Activated T-helper 17 cell treated with anti-CD3 and anti-CD28 coated beads, Interleukin-2, amount 50 U/mL, for 72 hours (primary cell): ENCODE data around the gene CCDC149. TPM values are rescaled to one million over a fixed set of nuclear protein-coding genes. Genes with fewer than 3 reads are reported as not detected.

Experiments
- ATAC-seq: fragments of 150-1000 bp; cut with Tn5 transposase; replicated peaks from 2 replicates; pipeline ENCODE4 v1.10.0; 2021; ENCODE audit warnings: mild to moderate bottlenecking, moderate library complexity
- H3K27ac Mint-ChIP-seq: one replicate; pipeline ENCODE4 v1.8.0; 2022; ENCODE audit warnings: mixed read lengths
- H3K27me3 Mint-ChIP-seq: one replicate; pipeline ENCODE4 v1.8.0; 2022; ENCODE audit warnings: mixed read lengths
- H3K36me3 Mint-ChIP-seq: one replicate; pipeline ENCODE4 v1.8.0; 2022; ENCODE audit warnings: low read depth, mild to moderate bottlenecking, mixed read lengths
- H3K4me1 Mint-ChIP-seq: one replicate; pipeline ENCODE4 v1.8.0; 2022; ENCODE audit warnings: mixed read lengths
- H3K4me3 Mint-ChIP-seq: one replicate; pipeline ENCODE4 v1.8.0; 2022; ENCODE audit warnings: mild to moderate bottlenecking, mixed read lengths
- H3K9me3 Mint-ChIP-seq: one replicate; pipeline ENCODE4 v1.8.0; 2022; ENCODE audit warnings: mixed read lengths
- total RNA-seq, 2 donors: library from RNA; stranded (reverse); gene quantifications; one replicate each; pipeline ENCODE4 v1.2.3, GENCODE V29; 2022

CCDC149 gene
- total RNA-seq, 2 donors from 2014 or later, result not detected

DNA sequence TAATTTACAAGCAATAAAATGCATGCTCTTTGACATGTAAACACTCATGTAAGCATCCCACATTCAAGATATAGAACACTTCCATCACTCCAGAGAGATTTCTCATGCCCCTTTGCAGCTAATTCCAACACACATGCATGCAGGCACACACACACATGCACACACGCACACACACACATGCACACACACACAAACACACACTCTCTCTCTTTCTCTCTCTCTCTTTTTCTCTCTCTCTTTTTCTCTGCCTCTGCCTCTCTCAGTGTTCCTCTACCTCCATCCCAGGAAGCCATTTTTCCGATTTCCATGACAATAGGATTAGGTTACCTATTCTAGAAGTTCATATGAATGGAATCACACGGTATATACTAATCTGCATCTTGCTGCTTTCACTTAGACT is 129.3 kb downstream of the CCDC149 start:
- ATAC-seq, result no peak
- H3K36me3 Mint-ChIP-seq, result no peaks in the 10 kb centered on the region

DNA sequence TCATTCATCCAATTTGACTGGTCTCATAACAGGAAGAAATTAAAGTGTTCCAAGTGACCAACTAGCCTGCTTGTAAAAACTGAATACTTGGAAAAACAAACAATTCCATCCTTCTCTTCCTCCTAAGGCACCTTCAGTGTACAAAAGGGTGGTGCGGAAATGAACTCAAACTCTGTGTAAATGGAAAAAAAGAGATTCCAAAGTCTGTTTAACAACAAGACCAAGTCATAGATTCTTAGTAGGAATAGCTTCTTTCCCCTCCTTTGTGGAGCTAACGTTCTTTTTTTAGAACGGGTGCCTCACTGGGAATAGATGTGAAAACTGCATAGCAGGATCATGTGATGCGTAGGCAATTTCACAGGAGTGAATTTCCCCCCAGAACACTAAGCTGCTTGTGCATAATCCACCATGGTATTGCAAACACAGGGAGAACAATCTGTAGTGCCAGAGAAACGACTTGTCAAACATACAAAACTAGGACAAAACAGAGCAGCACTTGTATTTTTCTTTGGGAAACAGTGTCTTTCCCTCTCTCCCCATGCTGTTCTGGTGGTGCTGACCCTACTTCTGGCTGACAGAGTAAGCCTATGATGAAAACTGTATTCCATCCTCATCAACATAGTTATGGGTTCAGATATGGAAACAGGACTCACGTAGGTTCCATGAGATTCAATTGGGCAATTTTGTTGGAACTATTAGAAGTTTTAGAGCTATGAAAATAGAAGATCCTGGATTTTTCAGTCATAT is 130.7 kb downstream of the CCDC149 start:
- Mint-ChIP-seq H3K36me3 (no peaks in the 10 kb centered on the region), H3K27ac (no peak overlapping the region), H3K4me1 (no peaks in the 10 kb centered on the region), H3K4me3 (no peak overlapping the region), H3K27me3 (peaks cover 8% of the 10 kb centered on the region), H3K9me3 (no peaks in the 10 kb centered on the region)
- no peak for ATAC-seq

More for the DNA sequence above, 129.3 kb downstream of the CCDC149 start:
- Mint-ChIP-seq H3K27ac (no peak overlapping the region), H3K4me1 (no peaks in the 10 kb centered on the region), H3K9me3 (no peaks in the 10 kb centered on the region), H3K27me3 (peaks cover 10% of the 10 kb centered on the region), H3K4me3 (no peak overlapping the region)

GRCh38 chr4:24780936-24781495 is 131.8 kb downstream of the CCDC149 start:
- ATAC-seq, result no peak

GRCh38 chr4:24778464-24779225 is 134.2 kb downstream of the CCDC149 start:
- H3K27ac Mint-ChIP-seq, result no peak overlapping the region
- no peaks in the 10 kb centered on the region for H3K4me1 Mint-ChIP-seq
- no peak for ATAC-seq
- H3K9me3 Mint-ChIP-seq, result peaks cover 4% of the 10 kb centered on the region
- H3K27me3 Mint-ChIP-seq, result peaks cover 11% of the 10 kb centered on the region
- no peak overlapping the region for H3K4me3 Mint-ChIP-seq
- H3K36me3 Mint-ChIP-seq, result no peaks in the 10 kb centered on the region

More at GRCh38 chr4:24780936-24781495, 131.8 kb downstream of the CCDC149 start:
- H3K27ac Mint-ChIP-seq, result no peak overlapping the region
- peaks cover 8% of the 10 kb centered on the region for H3K27me3 Mint-ChIP-seq
- no peaks in the 10 kb centered on the region for H3K36me3 Mint-ChIP-seq
- H3K4me1 Mint-ChIP-seq, result no peaks in the 10 kb centered on the region
- no peaks in the 10 kb centered on the region for H3K9me3 Mint-ChIP-seq
- no peak overlapping the region for H3K4me3 Mint-ChIP-seq

DNA sequence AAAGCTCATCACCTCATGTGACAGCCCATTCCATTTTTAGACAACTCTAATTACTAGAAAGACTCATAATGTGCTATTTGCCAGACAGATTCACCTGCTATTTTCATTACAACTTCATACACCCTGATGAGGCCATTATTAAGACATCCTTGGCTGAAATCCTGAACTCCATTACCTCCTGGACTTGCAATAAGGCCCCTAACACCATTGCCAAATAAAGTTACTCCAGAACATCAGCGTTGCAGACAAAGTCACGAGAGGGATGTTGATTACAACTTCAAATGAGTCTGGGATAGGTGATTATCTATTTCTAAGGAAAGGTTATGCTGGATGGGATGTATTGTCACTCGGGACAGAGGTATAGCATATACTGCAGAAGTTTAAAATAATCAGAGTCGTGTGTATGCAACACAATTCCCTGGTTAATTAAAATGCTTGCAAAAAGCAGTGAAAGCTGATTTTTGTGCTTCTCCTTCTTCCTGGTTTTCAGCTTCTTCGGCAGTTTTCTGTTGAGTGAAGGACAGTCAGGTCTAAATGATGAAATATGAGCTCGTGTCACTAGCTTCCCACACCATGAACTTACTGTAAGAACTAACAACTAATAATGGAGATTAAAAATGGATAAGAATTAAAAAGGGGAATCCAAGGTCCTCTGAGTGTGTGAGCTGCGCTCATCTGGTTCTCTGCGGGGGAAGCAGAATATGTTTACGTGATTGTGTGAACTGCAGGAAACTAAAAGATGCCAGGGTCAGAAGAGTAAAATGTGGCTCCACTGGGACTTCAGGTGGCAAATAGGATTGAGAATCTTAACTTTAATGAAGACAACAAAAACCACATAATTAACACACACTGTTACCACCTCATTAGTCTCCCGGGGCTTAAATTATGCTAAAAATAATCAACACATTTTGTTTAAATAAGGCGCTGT is 135.0 kb downstream of the CCDC149 start:
- H3K4me3 Mint-ChIP-seq, result no peak overlapping the region
- H3K36me3 Mint-ChIP-seq, result no peaks in the 10 kb centered on the region
- no peak overlapping the region for H3K27ac Mint-ChIP-seq
- no peaks in the 10 kb centered on the region for H3K4me1 Mint-ChIP-seq
- peaks cover 8% of the 10 kb centered on the region for H3K27me3 Mint-ChIP-seq
- ATAC-seq, result no peak
- peaks cover 4% of the 10 kb centered on the region for H3K9me3 Mint-ChIP-seq

GRCh38 chr4:24775750-24776149 is 137.1 kb downstream of the CCDC149 start:
- no peak overlapping the region for H3K27ac Mint-ChIP-seq
- no peaks in the 10 kb centered on the region for H3K36me3 Mint-ChIP-seq
- ATAC-seq, result no peak
- no peaks in the 10 kb centered on the region for H3K4me1 Mint-ChIP-seq
- peaks cover 4% of the 10 kb centered on the region for H3K9me3 Mint-ChIP-seq
- H3K4me3 Mint-ChIP-seq, result no peak overlapping the region
- H3K27me3 Mint-ChIP-seq, result peaks cover 8% of the 10 kb centered on the region

- H3K9me3 Mint-ChIP-seq, result peaks cover 4% of the 10 kb centered on the region
- no peak for ATAC-seq
- peaks cover 6% of the 10 kb centered on the region for H3K27me3 Mint-ChIP-seq
- no peaks in the 10 kb centered on the region for H3K4me1 Mint-ChIP-seq
- H3K36me3 Mint-ChIP-seq, result no peaks in the 10 kb centered on the region
- no peak overlapping the region for H3K4me3 Mint-ChIP-seq
- no peak overlapping the region for H3K27ac Mint-ChIP-seq
These were observed 137.7 kb downstream of the CCDC149 start for GRCh38 chr4:24775032-24775605.

- peaks cover 4% of the 10 kb centered on the region for H3K9me3 Mint-ChIP-seq
- peaks cover 4% of the 10 kb centered on the region for H3K27me3 Mint-ChIP-seq
- H3K27ac Mint-ChIP-seq, result no peak overlapping the region
- no peak overlapping the region for H3K4me3 Mint-ChIP-seq
- ATAC-seq, result no peak
- no peaks in the 10 kb centered on the region for H3K4me1 Mint-ChIP-seq
- no peaks in the 10 kb centered on the region for H3K36me3 Mint-ChIP-seq
These were observed 138.4 kb downstream of the CCDC149 start for GRCh38 chr4:24774452-24774851.

DNA sequence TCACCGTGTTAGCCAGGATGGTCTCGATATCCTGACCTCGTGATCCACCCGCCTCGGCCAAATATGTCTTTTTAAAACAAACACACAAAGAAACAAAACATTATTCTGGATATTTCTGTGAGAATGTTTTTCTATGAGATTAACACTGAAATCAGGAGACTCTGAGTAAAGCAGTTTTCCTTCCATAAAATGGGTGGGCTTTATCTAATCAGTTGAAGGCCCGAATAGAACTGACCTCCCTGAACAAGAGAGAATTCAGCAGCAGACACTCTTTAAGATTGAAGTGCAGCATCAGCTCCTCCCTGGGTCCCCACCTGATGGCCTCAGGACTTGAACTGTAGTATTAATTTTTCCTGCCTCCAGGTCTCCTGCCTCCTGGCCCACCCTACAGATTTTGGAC is 139.9 kb downstream of the CCDC149 start:
- no peaks in the 10 kb centered on the region for H3K4me1 Mint-ChIP-seq
- no peak for ATAC-seq
- no peak overlapping the region for H3K4me3 Mint-ChIP-seq
- no peak overlapping the region for H3K27ac Mint-ChIP-seq
- H3K27me3 Mint-ChIP-seq, result peaks cover 4% of the 10 kb centered on the region
- no peaks in the 10 kb centered on the region for H3K36me3 Mint-ChIP-seq
- H3K9me3 Mint-ChIP-seq, result peaks cover 4% of the 10 kb centered on the region

DNA sequence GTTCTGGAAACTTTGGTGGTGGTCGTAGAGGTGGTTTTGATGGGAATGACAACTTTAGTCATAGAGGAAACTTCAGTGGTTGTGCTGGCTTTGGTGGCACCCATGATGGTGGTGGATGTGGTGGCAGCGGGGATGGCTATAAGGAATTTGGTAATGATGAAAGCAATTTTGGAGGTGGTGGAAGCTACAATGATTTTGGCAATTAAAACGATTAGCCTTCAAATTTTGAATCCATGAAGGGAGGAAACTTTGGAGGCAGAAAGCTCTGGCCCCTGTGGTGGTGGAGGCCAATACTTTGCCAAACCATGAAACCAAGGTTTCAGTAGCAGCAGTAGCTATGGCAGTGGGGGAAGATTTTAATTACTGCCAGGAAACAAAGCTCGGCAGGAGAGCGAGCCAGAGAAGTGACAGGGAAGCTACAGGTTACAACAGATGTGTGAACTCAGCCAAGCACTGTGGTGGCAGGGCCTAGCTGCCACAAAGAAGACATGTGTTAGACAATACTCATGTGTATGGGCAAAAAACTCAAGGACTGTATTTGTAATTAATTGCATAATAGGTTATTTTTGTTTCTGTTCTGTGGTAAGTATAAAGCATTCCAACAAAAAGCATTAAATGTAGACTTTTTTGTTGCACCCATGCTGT is 140.7 kb downstream of the CCDC149 start:
- Mint-ChIP-seq H3K27me3 (peaks cover 4% of the 10 kb centered on the region), H3K9me3 (peaks cover 4% of the 10 kb centered on the region), H3K4me1 (no peaks in the 10 kb centered on the region), H3K36me3 (no peaks in the 10 kb centered on the region), H3K4me3 (no peak overlapping the region), H3K27ac (no peak overlapping the region)
- no peak for ATAC-seq

DNA sequence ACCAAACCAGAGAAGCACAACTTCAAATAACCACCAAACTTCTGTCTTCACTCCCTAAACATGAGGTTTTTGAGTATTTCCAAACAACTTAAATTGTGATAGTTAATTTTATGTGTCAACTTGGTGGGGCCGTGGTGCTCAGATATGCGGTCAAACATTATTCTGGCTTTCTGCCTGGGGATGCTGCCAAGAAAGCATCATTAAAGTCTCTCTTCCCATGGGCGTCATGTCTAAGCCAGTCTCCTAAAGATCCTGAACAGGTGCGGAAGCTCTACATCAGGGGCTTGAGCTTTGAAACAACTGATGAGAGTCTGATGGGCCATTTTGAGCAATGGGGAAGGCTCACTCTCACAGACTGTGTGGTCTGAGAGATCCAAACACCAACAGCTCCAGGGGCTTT is 141.6 kb downstream of the CCDC149 start:
- no peak overlapping the region for H3K4me3 Mint-ChIP-seq
- H3K9me3 Mint-ChIP-seq, result peaks cover 4% of the 10 kb centered on the region
- no peak for ATAC-seq
- H3K4me1 Mint-ChIP-seq, result no peaks in the 10 kb centered on the region
- H3K36me3 Mint-ChIP-seq, result no peaks in the 10 kb centered on the region
- H3K27ac Mint-ChIP-seq, result no peak overlapping the region
- H3K27me3 Mint-ChIP-seq, result peaks cover 4% of the 10 kb centered on the region

DNA sequence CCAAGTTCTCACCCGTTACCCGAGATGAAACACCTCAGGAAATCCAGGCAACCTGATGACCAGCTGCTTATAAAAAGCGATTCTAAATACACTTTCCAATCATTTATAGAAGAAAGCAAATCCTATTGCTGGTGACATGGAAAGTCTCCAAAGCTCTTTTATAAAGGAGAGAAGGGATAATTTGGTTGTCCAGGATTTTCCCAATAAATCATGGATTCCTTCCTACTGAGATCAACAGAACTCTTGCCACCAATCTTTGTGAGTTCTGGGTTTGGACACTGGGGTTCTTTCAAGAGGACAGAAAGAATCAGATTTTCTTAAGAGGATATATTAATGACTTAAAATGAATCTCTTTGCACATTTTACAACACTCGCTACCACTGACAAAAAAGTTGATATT is 142.2 kb downstream of the CCDC149 start:
- Mint-ChIP-seq H3K4me3 (no peak overlapping the region), H3K27me3 (peaks cover 2% of the 10 kb centered on the region)

DNA sequence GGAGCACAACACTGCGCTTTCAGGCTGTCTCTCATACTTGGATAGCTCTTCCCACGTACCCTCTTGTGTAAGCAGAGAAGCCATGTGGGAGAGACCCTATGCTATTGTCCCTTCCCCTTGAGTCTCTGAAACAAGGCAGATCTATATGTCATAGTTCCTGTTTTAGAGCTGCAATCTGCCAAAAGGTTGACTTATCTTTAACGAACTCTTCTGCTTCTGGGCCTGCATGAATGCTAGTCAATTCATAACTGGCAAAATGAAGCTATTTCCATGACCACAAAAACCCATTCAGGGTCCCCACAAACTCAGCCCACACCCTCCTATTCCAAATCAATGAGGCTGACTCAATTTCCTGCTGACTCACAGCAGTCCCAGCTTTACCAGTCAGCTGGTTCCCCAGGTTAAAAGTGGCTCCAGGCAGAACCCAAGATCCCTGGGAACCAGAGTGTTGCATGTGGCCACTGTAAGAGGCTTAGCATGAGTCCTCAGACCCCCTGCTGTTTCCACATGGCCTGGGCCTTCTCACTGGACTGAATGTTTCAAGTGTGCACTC is 142.7 kb downstream of the CCDC149 start:
- H3K9me3 Mint-ChIP-seq, result no peaks in the 10 kb centered on the region
- ATAC-seq, result peak; percentile 45
- no peaks in the 10 kb centered on the region for H3K36me3 Mint-ChIP-seq
- no peaks in the 10 kb centered on the region for H3K27me3 Mint-ChIP-seq
- H3K4me3 Mint-ChIP-seq, result no peak overlapping the region
- H3K27ac Mint-ChIP-seq, result no peak overlapping the region
- no peaks in the 10 kb centered on the region for H3K4me1 Mint-ChIP-seq

More for the DNA sequence above, 142.2 kb downstream of the CCDC149 start:
- Mint-ChIP-seq H3K4me1 (no peaks in the 10 kb centered on the region), H3K27ac (no peak overlapping the region), H3K9me3 (peaks cover 2% of the 10 kb centered on the region), H3K36me3 (no peaks in the 10 kb centered on the region)
- no peak for ATAC-seq
